T-helper 1 cell treated with Interleukin-12 subunit alpha and Interleukin-12 subunit beta and Interleukin-4 antibody, amounts not matched to agents 30 μg/mL and 1 μg/mL, for 36 hours (primary cell): Measurements from ENCODE around the gene RBM43.

ENCODE experiments used
- H3K27ac Mint-ChIP-seq: one replicate; pipeline ENCODE4 v1.8.0; 2021; ENCODE audit warnings: mild to moderate bottlenecking, mixed read lengths
- H3K27me3 Mint-ChIP-seq: one replicate; pipeline ENCODE4 v1.8.0; 2021; ENCODE audit warnings: low read depth, mixed read lengths
- H3K36me3 Mint-ChIP-seq: one replicate; pipeline ENCODE4 v1.8.0; 2021; ENCODE audit warnings: low read depth, mixed read lengths
- H3K4me1 Mint-ChIP-seq: one replicate; pipeline ENCODE4 v1.8.0; 2021; ENCODE audit warnings: low read depth, mixed read lengths
- H3K4me3 Mint-ChIP-seq: one replicate; pipeline ENCODE4 v1.8.0; 2021; ENCODE audit warnings: mild to moderate bottlenecking, moderate library complexity, mixed read lengths
- H3K9me3 Mint-ChIP-seq: one replicate; pipeline ENCODE4 v1.8.0; 2021; ENCODE audit warnings: mixed read lengths

The RBM43 gene

DNA sequence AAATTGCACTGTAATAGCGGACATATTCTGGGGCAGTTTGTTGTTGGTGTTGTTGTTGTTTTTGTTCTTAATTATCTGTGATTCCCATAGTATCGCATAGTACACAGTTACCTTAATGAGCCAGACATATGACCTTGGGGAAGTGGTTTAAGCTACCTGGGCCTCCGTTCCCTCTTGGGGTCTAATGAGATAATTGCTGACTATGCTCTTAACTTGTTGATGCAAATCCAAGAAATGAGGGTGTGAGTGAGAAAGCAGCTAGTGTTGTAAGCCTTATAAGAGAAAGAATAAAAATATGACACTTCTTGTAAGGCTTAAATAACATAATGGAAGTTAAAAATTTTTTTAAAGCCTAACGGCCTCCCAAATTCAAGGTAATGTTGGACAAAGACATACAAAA lies 20.7 kb upstream of the RBM43 start:
- H3K27me3 Mint-ChIP-seq = no peaks in the 10 kb centered on the region
- H3K27ac Mint-ChIP-seq = no peak overlapping the region
- peaks cover 40% of the 10 kb centered on the region for H3K36me3 Mint-ChIP-seq
- no peak overlapping the region for H3K4me3 Mint-ChIP-seq
- no peaks in the 10 kb centered on the region for H3K9me3 Mint-ChIP-seq
- peaks cover 23% of the 10 kb centered on the region for H3K4me1 Mint-ChIP-seq

DNA sequence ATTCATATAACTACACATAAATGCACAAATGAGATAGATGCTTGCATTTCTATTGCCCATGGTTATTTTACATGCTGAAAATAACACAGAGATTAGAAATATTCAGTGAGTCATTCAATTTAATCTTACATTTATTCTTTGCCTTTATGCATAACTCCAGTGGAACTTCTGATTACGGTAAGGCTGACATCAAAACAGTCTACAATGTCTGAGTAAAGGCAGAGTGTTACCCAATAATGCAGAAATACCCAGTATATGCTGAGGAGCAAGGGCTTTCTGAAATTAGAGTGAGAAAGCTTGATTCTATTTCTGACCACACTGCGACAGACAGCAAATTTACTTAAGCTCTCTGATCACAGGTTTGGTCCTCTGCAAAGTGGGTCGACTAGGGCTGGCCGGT lies 18.6 kb upstream of the RBM43 start:
- H3K4me1 Mint-ChIP-seq = peaks cover 9% of the 10 kb centered on the region
- no peak overlapping the region for H3K4me3 Mint-ChIP-seq
- no peak overlapping the region for H3K27ac Mint-ChIP-seq
- no peaks in the 10 kb centered on the region for H3K9me3 Mint-ChIP-seq
- peaks cover 44% of the 10 kb centered on the region for H3K36me3 Mint-ChIP-seq
- no peaks in the 10 kb centered on the region for H3K27me3 Mint-ChIP-seq

DNA sequence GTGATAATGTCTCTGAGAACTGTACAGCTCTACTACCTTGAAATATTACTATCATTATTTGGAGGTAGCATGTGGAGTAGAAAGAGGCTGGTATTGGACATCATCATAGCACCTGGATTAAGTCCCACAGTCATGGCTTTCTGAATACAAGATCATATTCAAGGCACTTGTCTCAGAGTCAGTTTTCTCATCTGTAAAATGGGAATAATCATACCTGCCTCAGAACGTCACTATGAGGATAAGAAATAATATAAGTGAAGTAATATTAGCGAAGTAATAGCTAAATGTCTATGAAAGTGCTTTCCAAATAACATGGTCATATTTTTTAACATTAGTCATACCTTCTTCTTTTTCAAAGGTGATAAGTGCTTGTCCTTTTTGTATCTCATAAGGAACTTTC lies 16.8 kb upstream of the RBM43 start:
- Mint-ChIP-seq H3K9me3 (no peaks in the 10 kb centered on the region), H3K27ac (no peak overlapping the region), H3K27me3 (no peaks in the 10 kb centered on the region), H3K36me3 (peaks cover 47% of the 10 kb centered on the region), H3K4me1 (peaks cover 4% of the 10 kb centered on the region), H3K4me3 (no peak overlapping the region)

DNA sequence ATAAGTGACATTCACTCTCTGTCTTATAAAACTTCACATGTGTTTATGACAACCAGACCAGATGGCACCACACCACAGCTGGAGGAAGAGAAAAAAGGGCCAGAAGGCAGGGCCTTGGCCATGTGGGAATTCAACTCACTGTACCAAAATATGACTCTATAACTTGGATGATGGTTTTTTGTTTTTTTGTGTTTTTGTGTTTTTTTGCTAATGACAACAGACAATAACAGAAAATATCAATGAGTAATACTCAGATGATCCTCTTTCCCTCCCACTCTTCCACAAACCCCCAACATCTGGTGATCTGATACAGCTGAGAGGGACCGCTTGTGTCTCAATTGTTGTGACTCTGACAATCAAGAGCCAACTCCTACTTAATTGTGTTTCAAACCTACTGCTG lies 15.4 kb upstream of the RBM43 start:
- H3K27ac Mint-ChIP-seq = no peak overlapping the region
- peaks cover 2% of the 10 kb centered on the region for H3K4me1 Mint-ChIP-seq

DNA sequence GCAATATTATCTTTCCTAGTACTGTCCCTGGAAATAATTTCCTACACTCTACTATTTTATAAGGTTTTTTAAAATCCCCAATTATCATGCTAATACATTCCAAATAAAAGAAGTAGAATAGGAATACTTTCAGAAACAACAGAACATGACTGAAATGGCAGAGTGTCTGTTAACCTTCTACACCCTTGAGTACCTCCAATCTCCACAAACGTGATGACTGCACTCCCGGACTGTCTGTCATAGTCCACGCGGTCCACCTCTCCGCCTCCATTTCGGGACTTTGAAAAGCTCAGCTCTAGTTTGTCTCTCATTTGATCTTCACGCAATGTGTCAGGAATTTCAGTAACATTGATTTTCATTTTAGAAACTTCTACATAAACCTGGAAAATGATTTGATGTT lies 13.6 kb upstream of the RBM43 start:
- H3K9me3 Mint-ChIP-seq = no peaks in the 10 kb centered on the region
- H3K36me3 Mint-ChIP-seq = peaks cover 55% of the 10 kb centered on the region
- H3K27ac Mint-ChIP-seq = no peak overlapping the region
- no peak overlapping the region for H3K4me3 Mint-ChIP-seq
- H3K4me1 Mint-ChIP-seq = peaks cover 2% of the 10 kb centered on the region
- no peaks in the 10 kb centered on the region for H3K27me3 Mint-ChIP-seq

More for the DNA sequence above, 15.4 kb upstream of the RBM43 start:
- peaks cover 50% of the 10 kb centered on the region for H3K36me3 Mint-ChIP-seq
- no peak overlapping the region for H3K4me3 Mint-ChIP-seq
- no peaks in the 10 kb centered on the region for H3K27me3 Mint-ChIP-seq
- no peaks in the 10 kb centered on the region for H3K9me3 Mint-ChIP-seq

DNA sequence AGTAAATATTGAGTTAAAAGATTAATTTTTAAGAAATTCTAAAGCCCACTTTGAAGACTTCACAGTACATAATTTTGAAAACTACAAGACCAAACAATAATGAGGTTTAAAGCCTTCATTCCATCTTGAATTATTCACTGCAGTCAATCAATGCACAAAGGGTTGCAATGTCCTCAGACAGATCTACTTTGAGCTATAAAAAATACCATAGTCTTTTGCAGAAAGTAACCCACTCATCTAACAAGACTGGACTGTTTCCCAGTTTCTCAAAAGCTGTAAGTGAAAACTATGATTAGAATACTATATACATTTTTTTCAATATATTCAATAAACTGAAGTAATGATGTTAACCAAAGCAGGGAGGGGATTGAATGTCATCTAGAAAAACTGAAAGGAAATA lies 10.2 kb upstream of the RBM43 start:
- Mint-ChIP-seq H3K4me1 (peaks cover 2% of the 10 kb centered on the region), H3K27me3 (no peaks in the 10 kb centered on the region), H3K4me3 (no peak overlapping the region), H3K36me3 (peaks cover 54% of the 10 kb centered on the region), H3K9me3 (no peaks in the 10 kb centered on the region), H3K27ac (no peak overlapping the region)

DNA sequence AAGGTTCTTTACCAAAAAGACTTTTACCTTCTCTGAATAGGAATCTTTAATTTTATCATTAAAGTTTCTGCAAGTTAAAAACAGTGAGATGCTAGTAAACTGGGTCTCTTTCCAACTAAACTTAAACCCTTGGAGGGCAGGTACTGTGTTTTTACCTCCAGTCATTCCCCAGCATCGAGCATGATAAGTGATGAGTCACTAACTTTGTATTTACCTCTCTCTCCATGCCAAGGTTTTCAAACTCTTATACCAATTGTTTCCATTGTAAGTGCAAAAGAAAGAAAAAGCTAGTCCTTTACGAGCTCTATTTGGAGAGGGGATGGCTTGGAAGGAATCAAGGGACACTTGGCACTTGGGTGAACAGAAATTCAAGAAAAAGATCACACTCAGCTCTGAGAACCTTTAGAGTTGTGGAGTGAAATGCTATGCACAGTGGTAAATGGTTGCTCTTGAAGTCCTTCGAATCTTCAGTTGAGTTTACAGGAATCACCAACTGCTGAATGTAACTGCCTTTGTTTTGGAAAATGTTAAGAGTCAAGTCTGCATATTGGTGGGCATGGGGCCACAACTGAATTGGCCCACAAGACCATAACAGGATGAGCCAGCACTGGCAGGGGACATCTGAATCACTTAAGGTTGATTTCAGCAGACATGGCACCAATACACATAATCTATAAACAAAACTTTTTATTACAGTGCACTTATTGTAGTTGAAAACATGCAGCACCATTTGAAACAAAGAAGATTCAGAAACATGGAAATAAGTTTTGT lies 8.3 kb upstream of the RBM43 start:
- H3K36me3 Mint-ChIP-seq = peaks cover 42% of the 10 kb centered on the region
- H3K9me3 Mint-ChIP-seq = no peaks in the 10 kb centered on the region
- no peaks in the 10 kb centered on the region for H3K27me3 Mint-ChIP-seq
- H3K27ac Mint-ChIP-seq = no peak overlapping the region
- no peak overlapping the region for H3K4me3 Mint-ChIP-seq
- peaks cover 2% of the 10 kb centered on the region for H3K4me1 Mint-ChIP-seq

DNA sequence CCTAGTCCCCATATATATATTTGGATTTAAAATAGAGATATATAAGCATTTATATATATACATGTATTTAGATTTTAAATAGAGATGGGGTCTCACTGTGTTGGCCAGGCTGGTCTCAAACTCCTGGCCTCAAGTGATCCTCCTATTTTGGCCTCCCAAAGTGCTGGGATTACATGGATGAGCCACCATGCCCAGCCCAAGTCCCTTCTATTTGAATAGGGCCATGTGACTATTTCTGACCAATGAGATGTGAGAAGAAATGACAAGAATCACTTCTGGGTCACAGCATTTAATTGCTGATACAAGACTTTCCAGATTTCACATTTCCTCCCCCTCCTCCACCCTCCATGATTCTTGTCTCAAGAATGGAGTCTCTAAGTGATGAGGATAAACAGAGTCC lies 6.4 kb upstream of the RBM43 start:
- Mint-ChIP-seq H3K4me1 (peaks cover 2% of the 10 kb centered on the region), H3K4me3 (no peak overlapping the region), H3K27me3 (no peaks in the 10 kb centered on the region), H3K9me3 (no peaks in the 10 kb centered on the region), H3K36me3 (peaks cover 36% of the 10 kb centered on the region), H3K27ac (no peak overlapping the region)

DNA sequence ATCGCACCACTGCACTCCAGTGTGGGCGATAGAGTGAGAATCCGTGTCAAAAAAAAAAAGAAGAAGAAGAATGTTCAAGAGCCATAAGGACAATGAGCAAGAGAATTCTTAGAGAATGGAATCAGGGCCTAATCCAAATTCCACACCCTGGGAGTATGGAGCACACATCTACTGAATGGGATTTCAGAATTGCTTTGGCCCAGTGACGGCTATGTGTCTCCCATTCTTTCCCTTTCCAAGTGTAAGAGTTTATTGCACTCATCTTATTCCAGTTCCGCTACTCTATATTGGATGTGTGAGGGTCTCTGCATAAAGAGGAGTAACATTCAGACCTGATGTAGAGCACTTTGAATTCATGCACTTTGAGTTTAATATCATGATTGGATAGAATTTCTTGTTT lies 5.9 kb upstream of the RBM43 start:
- Mint-ChIP-seq H3K4me1 (peaks cover 2% of the 10 kb centered on the region), H3K9me3 (no peaks in the 10 kb centered on the region), H3K27me3 (no peaks in the 10 kb centered on the region), H3K4me3 (no peak overlapping the region), H3K27ac (no peak overlapping the region), H3K36me3 (peaks cover 33% of the 10 kb centered on the region)

DNA sequence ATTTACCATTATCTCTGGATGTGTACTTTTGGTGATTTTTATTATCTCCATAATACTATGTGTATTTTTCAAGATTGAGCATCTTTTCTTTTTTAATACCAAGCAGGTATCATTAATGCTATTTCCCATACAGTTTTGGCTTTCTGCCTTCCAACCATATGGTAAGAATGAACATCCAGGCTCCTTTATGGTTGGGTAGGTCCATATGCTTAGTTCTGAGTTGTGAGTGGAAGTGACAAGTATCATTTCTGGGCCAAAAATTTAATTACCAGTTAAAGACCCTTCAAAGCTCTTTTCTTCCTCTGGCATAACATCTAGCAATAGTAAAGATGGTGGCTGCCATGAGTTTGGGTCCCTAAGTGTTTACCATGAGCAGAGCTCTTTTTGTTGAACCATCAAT lies 4.3 kb upstream of the RBM43 start:
- H3K36me3 Mint-ChIP-seq = peaks cover 24% of the 10 kb centered on the region
- no peak overlapping the region for H3K4me3 Mint-ChIP-seq
- H3K27me3 Mint-ChIP-seq = no peaks in the 10 kb centered on the region
- no peaks in the 10 kb centered on the region for H3K9me3 Mint-ChIP-seq
- H3K4me1 Mint-ChIP-seq = peaks cover 11% of the 10 kb centered on the region
- no peak overlapping the region for H3K27ac Mint-ChIP-seq

DNA sequence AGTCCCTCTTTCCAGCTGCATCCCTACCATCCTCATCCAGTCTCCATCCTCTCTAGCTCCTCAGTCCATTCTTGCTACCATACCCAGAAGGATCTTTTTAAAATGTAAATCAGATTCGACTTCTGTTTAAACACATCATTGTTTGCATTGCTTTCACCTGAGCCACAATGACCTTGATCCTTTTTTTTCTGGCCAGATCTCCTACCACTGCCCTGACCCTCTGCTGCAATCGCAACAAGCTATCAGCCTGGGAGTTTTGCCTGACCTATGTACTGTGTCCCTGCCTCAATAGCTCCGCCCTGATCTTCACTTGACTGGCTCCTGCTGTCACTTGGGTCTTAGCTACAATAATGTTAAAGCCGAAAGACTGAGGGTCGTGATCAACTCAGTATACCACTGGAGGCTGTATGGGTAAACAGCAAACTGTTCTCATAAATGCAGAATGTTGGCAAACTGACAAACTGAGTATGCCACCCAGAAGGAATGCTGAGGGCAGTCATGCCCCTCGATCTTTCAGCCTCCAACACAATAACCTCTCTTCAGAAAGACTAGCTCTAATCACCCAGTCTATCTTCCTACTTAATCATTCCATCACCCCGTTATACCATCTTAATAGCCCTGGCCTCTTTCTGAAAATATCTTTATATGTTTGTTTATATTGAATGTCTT lies 2.6 kb upstream of the RBM43 start:
- Mint-ChIP-seq H3K9me3 (no peaks in the 10 kb centered on the region), H3K27ac (peak overlapping the region; percentile 1), H3K27me3 (no peaks in the 10 kb centered on the region), H3K36me3 (peaks cover 11% of the 10 kb centered on the region), H3K4me3 (peak overlapping the region; percentile 2), H3K4me1 (peaks cover 20% of the 10 kb centered on the region)

DNA sequence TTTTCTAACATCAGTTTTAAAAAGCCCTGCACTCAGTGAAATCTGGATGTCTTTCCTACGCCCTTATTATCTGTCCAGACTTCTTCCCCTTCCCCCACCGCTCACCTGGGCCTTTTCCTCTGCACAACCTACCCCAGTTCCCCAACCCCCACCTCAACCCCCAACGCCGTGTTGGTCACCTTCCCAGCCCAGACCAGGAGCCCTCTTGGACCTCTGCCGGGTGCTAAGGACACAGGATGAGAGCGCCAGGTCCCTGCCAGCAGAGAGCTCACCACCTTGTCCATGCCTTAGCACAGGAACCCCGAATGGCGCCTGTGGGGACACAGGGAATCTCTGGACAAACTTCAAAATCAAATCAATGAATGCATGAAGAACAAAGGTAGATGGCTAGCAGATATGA lies 966 bp upstream of the RBM43 start:
- Mint-ChIP-seq H3K27me3 (no peaks in the 10 kb centered on the region), H3K36me3 (peaks cover 6% of the 10 kb centered on the region), H3K9me3 (no peaks in the 10 kb centered on the region), H3K4me1 (peaks cover 20% of the 10 kb centered on the region), H3K4me3 (no peak overlapping the region), H3K27ac (no peak overlapping the region)

DNA sequence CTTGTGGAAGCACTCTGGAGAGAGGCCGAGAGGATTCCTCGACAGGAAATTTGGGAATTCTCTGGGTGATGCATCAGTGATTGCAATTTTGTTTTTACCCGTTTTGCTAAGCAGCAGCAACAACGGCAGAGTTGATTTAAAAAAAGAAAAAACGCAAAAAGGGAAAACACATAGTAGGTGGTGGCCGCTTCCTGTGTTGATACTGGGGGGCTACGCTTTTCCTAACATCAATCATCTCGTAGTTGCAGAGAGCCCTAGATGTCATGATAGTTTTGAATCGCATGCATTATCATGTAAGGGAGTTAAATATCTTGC lies 271 bp upstream of the RBM43 start:
- Mint-ChIP-seq H3K27ac (peak overlapping the region; percentile 93), H3K27me3 (no peaks in the 10 kb centered on the region), H3K36me3 (peaks cover 2% of the 10 kb centered on the region), H3K9me3 (no peaks in the 10 kb centered on the region), H3K4me1 (peaks cover 23% of the 10 kb centered on the region), H3K4me3 (peak overlapping the region; percentile 88)

DNA sequence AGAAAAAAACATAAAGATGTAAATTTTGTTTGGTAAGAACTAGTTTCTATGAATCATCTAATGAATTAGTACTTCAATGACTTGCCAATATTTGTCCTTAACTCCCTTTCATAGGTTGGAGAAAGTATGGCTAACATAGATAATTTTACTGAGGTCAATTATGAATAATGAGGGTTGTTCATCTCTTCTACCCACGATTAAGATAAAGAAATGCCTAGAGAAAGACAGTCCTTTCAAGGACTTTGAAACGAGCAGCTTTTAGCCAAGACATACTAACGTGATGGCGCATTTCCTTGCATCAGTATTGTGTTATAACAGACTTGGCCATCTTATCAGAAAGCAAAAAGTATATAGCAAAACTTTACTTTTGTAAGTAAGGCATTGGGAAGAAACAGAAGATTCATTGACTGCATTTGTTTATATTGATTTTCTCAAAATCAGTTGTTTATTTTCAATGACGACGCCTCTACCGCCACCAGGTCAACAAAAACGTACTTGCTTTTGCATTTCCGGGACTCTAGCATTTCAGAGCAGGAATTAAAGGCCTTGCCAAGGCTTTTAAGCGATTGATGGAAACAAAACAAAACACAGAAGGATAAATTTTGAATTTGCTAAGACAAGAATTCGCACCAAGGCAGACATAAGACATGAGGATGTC lies 961 bp downstream of the RBM43 start:
- Mint-ChIP-seq H3K9me3 (no peaks in the 10 kb centered on the region), H3K4me1 (peaks cover 23% of the 10 kb centered on the region), H3K27ac (peak overlapping the region; percentile 97), H3K27me3 (no peaks in the 10 kb centered on the region), H3K4me3 (peak overlapping the region; percentile 92), H3K36me3 (peaks cover under 1% of the 10 kb centered on the region)

DNA sequence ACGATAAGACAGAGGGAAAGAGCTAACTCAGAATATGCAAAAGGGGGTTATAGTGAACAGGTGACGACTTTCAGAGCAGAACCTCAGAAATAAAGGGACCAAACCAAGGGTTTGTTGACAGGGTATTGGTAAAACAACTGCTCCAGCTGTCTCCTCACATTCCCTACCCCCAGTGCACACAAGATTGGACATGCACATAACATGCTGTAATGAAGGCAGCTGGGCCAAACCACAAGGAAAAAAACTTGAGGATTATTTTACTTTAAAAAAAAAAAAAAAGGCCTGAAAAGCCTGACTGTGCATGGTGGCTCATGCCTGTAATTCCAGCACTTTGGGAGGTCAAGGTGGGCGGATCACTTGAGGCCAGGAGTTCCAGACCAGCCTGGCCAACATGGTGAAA lies 3.5 kb downstream of the RBM43 start:
- peaks cover 23% of the 10 kb centered on the region for H3K4me1 Mint-ChIP-seq
- no peak overlapping the region for H3K4me3 Mint-ChIP-seq
- H3K36me3 Mint-ChIP-seq = peaks cover 11% of the 10 kb centered on the region
- no peak overlapping the region for H3K27ac Mint-ChIP-seq
- H3K9me3 Mint-ChIP-seq = no peaks in the 10 kb centered on the region
- H3K27me3 Mint-ChIP-seq = no peaks in the 10 kb centered on the region
